Superior temporal gyrus (tissue), 1 donor: ENCODE measurements around the gene ADAD2.

Experiments used
- DNase-seq: peaks from one replicate; pipeline ENCODE4 v3.0.0-alpha.2; 2016; ENCODE audit errors: extremely low spot score

ADAD2 gene

DNA sequence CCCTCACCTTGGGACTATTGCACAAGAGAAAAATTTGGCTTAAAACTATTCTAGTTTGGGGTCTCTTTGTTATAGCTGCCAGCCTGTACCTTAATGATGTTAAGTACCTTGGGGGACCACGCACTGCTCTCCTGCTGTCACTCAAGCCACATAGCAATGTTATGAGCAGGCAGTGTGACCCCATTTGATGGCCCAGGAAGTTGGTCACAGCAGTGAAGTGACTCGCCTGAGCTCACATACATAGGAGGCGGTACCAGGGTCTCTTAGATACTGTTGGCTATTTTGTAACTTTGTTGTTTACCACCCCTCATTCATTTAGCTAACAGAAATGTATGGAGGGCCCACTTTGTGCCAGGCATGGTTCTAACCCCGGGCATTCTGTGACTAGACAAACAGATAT is 32.5 kb downstream of the ADAD2 start:
- no peak for DNase-seq

- no peak for DNase-seq
These were observed 33.6 kb downstream of the ADAD2 start for GRCh38 chr16:84224554-84224953.

GRCh38 chr16:84225126-84225525 is 34.2 kb downstream of the ADAD2 start:
- no peak for DNase-seq

- no peak for DNase-seq
These were observed 34.6 kb downstream of the ADAD2 start for GRCh38 chr16:84225571-84225970.

DNA sequence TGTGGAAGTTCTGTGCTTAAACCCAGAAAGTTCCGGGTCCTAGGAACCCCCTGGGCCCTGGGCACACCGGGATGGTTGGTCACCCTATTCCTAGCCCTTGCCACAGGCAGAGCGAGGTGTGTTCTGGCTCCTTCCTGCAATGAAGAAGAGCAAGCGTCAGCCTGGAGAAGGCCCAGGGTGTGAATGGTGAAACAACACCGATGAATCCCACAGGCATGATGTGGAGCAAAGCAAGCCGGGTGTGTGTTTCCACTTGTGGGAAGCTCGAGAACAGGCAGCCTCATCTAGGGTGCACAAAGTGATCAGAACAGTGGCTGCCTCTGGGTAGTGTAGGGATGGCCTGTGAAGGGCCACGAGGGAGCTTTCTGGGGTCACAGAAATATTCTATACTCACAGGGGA is 35.1 kb downstream of the ADAD2 start:
- no peak for DNase-seq

GRCh38 chr16:84227548-84227947 is 36.6 kb downstream of the ADAD2 start:
- no peak for DNase-seq

GRCh38 chr16:84228256-84228838 is 37.4 kb downstream of the ADAD2 start:
- no peak for DNase-seq

- no peak for DNase-seq
These were observed 38.5 kb downstream of the ADAD2 start for GRCh38 chr16:84229471-84229870.

GRCh38 chr16:84232060-84232459 is 41.1 kb downstream of the ADAD2 start:
- no peak for DNase-seq

DNA sequence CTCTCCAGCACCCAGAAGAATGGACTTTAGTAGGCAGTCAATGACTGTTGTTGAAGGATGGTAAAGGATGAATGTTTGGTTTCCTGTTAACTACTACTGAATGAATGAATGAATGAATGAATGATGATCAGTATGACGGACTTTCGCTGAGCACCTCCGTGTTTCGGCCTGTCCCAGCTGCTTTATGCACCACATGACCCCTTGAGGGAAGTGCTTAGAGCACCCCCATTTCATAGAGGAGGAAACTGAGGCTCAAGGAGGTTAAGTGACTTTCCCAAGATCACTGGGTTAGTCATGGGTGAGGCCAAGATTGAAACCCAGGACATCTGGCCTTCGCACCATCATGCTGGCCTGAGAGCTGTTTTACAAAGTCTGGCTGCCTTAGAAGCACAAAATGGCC is 42.0 kb downstream of the ADAD2 start:
- no peak for DNase-seq

- DNase-seq: no peak
These were observed 42.8 kb downstream of the ADAD2 start for GRCh38 chr16:84233748-84234147.

GRCh38 chr16:84234321-84235241 is 43.6 kb downstream of the ADAD2 start:
- DNase-seq: no peak

- no peak for DNase-seq
These were observed 45.7 kb downstream of the ADAD2 start for GRCh38 chr16:84236671-84237070.

DNA sequence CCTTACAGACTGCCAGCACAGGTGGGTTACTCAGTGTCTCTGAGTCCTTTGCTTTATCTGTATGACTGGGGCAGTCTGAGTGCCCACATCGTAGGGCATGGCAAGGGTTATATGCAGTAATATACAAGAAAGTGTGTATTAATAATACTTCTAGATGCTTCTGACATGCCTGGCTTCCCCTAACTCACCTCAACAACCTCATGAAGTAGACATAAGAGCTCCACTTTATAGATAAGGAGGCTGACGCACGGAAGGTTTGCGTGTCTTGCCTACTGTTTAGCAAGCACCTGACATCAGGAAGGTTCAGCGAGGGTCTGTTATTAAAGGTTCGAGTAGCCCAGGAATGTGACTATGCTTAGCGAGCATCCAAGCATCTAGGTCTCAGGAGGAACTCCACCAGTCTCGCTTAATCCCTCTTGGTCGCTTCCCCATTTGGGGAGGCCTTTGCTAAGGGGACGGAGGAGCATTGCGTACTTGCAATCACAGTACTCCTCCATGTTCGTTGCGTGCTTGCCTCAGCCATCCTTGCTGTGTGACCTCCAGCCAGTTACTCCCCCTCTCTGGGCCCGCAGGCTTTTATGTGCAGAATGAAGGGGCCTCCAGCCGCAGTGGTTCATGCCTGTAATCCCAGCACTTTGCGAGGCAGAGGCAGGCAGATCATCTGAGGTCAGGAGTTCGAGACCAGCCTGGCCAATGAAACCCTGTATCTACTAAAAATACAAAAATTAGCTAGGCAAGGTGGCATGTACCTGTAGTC is 47.2 kb downstream of the ADAD2 start:
- no peak for DNase-seq

DNA sequence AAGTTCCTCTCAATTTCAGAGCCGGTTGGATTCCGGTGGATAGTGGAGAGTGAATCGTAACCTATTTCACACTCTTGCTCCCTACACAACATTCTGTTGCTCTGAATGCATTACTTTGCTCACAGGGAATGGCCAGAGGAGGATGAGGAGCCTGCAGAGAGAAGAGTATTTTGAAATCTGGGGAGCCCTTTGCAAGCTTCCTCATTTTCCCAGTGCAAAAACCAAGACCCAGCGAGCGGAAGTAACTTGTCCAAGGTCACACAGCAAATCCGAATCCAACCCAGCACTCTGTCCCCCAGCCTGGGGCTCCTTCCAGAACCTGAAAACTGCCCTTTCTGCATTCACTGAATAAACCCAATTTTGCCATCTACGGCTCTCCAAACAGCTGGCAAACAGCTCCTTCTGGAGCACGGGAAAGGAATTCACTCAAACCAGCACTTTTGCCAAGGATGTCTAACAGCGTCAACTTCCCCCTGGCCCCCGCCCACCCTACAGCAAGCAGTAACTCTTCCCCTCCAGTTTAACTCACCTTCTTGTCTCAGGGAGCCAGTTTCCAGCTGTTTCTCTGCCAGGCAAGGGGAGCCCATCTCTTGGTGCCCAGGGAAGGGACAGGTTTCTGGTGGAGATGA is 48.3 kb downstream of the ADAD2 start:
- no peak for DNase-seq

DNA sequence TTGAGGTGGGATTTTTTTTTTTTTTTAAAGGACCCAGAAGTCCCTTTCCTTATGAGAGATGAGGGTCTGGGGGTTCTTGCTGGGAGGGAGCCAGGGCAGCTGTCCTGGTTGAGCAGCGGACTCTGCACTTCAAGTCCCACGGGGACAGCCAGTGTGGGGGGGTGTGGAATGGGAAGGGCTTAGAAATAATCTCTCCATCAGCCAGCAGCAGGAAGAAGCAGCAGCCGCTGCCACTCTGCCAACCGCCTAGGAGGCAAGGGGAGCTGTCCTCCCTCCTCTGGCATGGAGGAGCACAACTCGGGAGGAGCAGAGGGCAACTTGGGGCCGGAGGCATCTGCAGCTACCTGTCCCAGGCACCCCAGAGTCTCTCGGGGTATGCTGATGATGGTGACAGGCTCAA is 49.0 kb downstream of the ADAD2 start, which contains the start of gene KCNG4:
Gene KCNG4, minus strand, starts transcription at position 104 of the 400 bp plus-strand sequence. CDS start 2,527 bp downstream, outside the sequence.
- DNase-seq: no peak

- DNase-seq: no peak
These were observed 49.5 kb downstream of the ADAD2 start for GRCh38 chr16:84240455-84240854.

DNA sequence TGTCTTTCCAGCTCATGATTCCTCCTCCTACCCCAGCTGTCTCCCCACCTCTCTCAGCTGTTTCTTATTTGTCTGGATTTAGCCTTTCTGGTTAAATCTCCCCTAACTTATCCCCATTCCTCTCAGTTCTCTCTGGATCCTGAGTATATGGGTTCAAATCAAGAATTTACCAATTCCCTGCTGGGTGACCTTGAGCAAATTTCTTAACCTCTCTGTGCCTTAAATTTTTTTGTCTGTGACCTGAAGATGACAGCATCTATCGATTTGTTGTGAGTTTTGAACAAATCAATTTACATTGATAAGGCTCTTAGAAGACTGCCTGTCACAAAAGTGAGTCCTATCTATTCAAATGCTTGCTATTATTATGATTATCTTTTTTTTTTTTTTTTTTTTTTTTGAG is 50.8 kb downstream of the ADAD2 start:
- no peak for DNase-seq

GRCh38 chr16:84242839-84243238 is 51.9 kb downstream of the ADAD2 start:
- no peak for DNase-seq

- DNase-seq: no peak
These were observed 52.8 kb downstream of the ADAD2 start for GRCh38 chr16:84243732-84244131.

DNA sequence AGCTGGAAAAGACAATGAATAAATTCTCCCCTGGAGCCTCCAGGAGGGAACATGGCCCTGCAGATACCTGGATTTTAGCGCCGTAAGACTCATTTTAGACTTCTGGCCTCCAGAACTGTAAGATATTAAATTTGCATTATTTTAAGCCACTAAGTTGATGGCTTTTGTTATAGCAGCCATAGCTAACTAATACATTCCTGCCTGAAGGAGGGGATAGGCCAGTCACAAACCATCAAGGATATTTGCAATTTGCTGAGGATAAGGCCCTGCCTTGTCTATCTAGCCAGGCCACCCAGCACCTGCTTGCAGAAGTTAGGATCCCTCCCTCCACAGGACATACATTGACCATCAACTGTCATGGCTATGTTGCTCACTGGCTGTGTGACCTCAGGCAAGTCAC is 53.8 kb downstream of the ADAD2 start:
- no peak for DNase-seq
